ENCODE data around the gene LTBP4.

LTBP4 gene

DNA sequence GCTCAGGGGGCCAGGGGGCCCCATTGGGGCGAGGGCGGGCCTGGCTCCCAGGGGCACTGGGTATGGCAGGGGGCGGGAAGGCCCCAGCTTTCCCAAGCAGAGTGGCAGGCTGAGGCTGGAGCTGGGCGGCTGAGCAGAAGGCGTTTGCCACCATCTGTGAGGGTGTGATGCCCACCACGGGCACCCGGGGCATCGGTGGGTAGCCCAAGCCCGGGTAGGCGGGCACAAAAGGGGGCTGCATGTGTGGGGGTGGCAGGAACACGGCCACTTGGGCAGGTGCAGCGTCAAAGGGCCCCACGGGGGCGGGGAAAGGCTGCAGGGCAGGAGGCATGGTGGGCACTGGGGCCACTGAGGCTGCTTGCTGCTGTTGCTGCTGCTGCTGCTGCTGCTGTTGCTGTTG is 66.4 kb downstream of the LTBP4 start:
- Histone ChIP-seq H3K27me3 (ENCODE audit: control insufficient read depth, insufficient read depth, low read length) (no peaks in the 10 kb centered on the region), H3K4me3 (ENCODE audit: low read length) (no peak overlapping the region), H3K27ac (ENCODE audit: low read length) (no peak overlapping the region), H3K4me1 (ENCODE audit: control insufficient read depth, insufficient read depth, low read length) (peaks cover 2% of the 10 kb centered on the region; the same call in 1 of the 2 replicates), H3K9me3 (ENCODE audit: control insufficient read depth, insufficient read depth, low read length) (no peaks in the 10 kb centered on the region), H3K36me3 (ENCODE audit: control insufficient read depth, insufficient read depth, low read length) (peaks cover 21% of the 10 kb centered on the region)
- WGBS (ENCODE audit: insufficient coverage, insufficient read length) = no CpG with 5 or more reads among the region's 14 CpGs
- DNase-seq (ENCODE audit: low read depth, low spot score) = no peak

DNA sequence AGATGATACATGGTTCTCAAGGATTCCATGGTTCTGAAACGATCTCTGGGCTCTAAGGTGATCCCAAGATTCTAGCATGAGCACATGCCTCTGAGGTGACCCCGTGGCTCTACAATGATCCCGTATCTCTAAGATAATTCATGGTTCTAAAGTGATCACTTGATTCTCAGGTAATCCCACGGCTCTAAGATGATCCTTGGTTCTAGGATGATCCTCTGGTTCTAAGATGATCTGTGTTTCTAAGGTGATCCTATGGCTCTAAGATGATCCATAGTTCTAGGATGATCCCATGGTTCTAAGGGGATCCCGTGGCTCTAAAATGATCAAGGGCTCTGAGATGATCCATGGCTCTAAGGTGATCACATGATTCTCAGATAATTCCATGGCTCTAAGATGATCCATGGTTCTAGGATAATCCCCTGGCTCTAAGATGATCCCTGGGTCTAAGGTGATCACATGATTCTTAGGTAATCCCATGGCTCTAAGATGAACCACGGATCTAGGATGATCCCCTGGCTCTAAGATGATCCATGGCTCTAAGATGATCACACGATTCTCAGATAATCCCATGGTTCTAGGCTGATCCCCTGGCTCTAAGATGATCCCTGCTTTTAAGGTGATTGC is 67.9 kb downstream of the LTBP4 start:
- no peaks in the 10 kb centered on the region for H3K4me1 ChIP-seq (ENCODE audit: control insufficient read depth, insufficient read depth, low read length)
- H3K27ac ChIP-seq (ENCODE audit: low read length) = no peak overlapping the region
- peaks cover 31% of the 10 kb centered on the region for H3K36me3 ChIP-seq (ENCODE audit: control insufficient read depth, insufficient read depth, low read length)
- H3K27me3 ChIP-seq (ENCODE audit: control insufficient read depth, insufficient read depth, low read length) = no peaks in the 10 kb centered on the region
- DNase-seq (ENCODE audit: low read depth, low spot score) = no peak
- no peaks in the 10 kb centered on the region for H3K9me3 ChIP-seq (ENCODE audit: control insufficient read depth, insufficient read depth, low read length)
- no peak overlapping the region for H3K4me3 ChIP-seq (ENCODE audit: low read length)
- no CpG with 5 or more reads among the region's 7 CpGs for WGBS (ENCODE audit: insufficient coverage, insufficient read length)

DNA sequence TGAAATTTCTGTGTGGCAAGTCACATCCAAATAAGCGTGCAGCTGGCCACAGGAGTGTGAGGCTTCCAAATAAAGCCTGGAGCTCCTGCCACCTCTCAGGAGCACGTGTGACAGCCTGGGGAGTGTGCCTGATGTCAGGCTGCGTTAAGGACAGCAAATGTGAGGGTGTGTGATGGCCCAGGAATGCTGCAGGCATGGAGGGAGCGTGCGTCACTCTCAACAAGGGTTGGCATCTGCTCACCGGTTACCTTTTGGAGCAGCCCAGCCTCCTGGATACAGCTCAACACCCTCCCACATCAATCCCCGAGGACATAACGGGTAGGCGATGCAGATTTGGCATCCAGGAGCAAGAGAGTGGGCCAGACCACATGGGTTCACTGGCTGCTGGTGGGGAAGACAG is 70.2 kb downstream of the LTBP4 start:
- no peaks in the 10 kb centered on the region for H3K4me1 ChIP-seq (ENCODE audit: control insufficient read depth, insufficient read depth, low read length)
- peaks cover 31% of the 10 kb centered on the region for H3K36me3 ChIP-seq (ENCODE audit: control insufficient read depth, insufficient read depth, low read length)
- WGBS (ENCODE audit: insufficient coverage, insufficient read length) = no CpG with 5 or more reads among the region's 9 CpGs
- no peak for DNase-seq (ENCODE audit: low read depth, low spot score)
- H3K4me3 ChIP-seq (ENCODE audit: low read length) = no peak overlapping the region
- H3K27ac ChIP-seq (ENCODE audit: low read length) = no peak overlapping the region
- H3K27me3 ChIP-seq (ENCODE audit: control insufficient read depth, insufficient read depth, low read length) = no peaks in the 10 kb centered on the region
- no peaks in the 10 kb centered on the region for H3K9me3 ChIP-seq (ENCODE audit: control insufficient read depth, insufficient read depth, low read length)

DNA sequence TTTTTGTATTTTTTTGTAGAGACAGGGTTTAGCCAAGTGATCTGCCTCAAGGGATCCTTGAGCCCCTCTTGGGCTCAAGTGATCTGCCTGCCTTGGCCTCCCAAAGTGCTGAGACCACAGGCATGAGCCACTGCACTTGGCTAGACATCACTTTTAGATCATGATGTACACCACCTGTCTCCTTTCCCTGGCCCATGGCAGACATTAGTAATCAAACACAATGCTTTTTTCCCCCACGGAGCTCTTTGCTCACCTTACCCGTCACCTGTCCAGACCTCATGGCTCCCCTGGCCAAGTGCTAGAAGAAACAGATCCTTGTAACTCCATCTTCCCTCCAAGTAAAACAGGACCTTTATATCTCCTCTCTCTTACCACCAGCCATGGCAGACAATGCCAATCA is 70.9 kb downstream of the LTBP4 start:
- Histone ChIP-seq H3K4me1 (ENCODE audit: control insufficient read depth, insufficient read depth, low read length) (no peaks in the 10 kb centered on the region), H3K4me3 (ENCODE audit: low read length) (no peak overlapping the region), H3K36me3 (ENCODE audit: control insufficient read depth, insufficient read depth, low read length) (peaks cover 32% of the 10 kb centered on the region), H3K27ac (ENCODE audit: low read length) (no peak overlapping the region), H3K9me3 (ENCODE audit: control insufficient read depth, insufficient read depth, low read length) (no peaks in the 10 kb centered on the region), H3K27me3 (ENCODE audit: control insufficient read depth, insufficient read depth, low read length) (no peaks in the 10 kb centered on the region)
- no CpG with 5 or more reads among the region's 2 CpGs for WGBS (ENCODE audit: insufficient coverage, insufficient read length)
- DNase-seq (ENCODE audit: low read depth, low spot score) = no peak

DNA sequence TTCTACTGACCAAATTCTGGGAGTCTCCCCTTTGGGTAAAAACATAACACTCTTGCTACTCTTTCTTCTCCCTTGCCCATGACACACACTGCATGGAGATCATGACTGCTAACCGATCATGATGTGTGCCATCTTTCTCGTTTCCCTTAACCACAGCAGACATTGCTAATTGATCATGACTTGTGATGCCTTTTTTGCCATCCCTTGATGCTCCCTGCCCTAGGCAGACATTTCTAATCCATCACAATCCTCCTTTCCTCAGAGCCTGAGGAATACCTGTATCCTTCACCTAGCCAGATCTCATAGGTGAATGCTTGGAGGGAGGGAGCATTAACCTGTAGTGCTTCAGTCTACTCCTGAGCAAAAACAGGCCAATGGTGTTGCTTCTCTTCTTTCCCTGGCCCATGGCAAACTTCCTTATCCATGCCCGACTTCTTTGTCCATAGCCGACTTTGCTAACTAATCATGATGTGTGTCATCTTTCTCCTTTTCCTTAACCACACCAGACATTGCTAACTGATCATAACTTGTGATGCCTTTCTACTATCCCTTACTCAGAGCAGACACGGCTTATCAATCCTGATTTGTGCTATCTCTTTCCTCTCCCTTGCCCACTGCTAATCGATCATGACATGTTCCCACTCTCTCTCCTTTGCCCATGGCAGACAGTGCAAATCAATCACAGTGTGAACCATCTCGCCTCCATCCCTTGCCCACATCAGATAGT is 71.6 kb downstream of the LTBP4 start:
- Histone ChIP-seq H3K27ac (ENCODE audit: low read length) (no peak overlapping the region), H3K27me3 (ENCODE audit: control insufficient read depth, insufficient read depth, low read length) (no peaks in the 10 kb centered on the region), H3K9me3 (ENCODE audit: control insufficient read depth, insufficient read depth, low read length) (no peaks in the 10 kb centered on the region), H3K4me3 (ENCODE audit: low read length) (no peak overlapping the region), H3K4me1 (ENCODE audit: control insufficient read depth, insufficient read depth, low read length) (no peaks in the 10 kb centered on the region), H3K36me3 (ENCODE audit: control insufficient read depth, insufficient read depth, low read length) (peaks cover 35% of the 10 kb centered on the region)
- DNase-seq (ENCODE audit: low read depth, low spot score) = no peak
- WGBS (ENCODE audit: insufficient coverage, insufficient read length) = no CpG with 5 or more reads among the region's 7 CpGs

DNA sequence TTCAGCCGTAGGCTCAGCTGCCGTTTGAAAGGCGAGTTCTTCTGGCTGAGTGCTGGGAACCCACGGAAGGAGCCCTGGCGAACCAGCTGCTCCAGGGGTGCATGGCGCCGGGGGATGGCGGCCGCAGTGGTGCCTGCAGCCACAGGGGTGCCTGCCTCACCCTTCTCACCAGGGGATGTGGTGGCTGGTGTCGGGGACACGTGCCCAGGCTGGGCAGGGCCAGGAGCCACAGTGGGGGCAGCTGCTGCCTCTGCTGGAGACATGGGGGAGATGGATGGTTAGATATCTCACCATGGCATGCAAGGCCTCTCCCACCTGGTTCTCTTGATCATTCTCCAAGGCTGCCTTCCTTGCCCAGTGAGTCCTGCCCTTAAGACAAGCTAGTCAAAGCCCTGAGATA is 72.2 kb downstream of the LTBP4 start:
- H3K9me3 ChIP-seq (ENCODE audit: control insufficient read depth, insufficient read depth, low read length) = no peaks in the 10 kb centered on the region
- H3K4me3 ChIP-seq (ENCODE audit: low read length) = no peak overlapping the region
- H3K27me3 ChIP-seq (ENCODE audit: control insufficient read depth, insufficient read depth, low read length) = no peaks in the 10 kb centered on the region
- H3K4me1 ChIP-seq (ENCODE audit: control insufficient read depth, insufficient read depth, low read length) = no peaks in the 10 kb centered on the region
- no peak overlapping the region for H3K27ac ChIP-seq (ENCODE audit: low read length)
- no peak for DNase-seq (ENCODE audit: low read depth, low spot score)
- peaks cover 35% of the 10 kb centered on the region for H3K36me3 ChIP-seq (ENCODE audit: control insufficient read depth, insufficient read depth, low read length)
- no CpG with 5 or more reads among the region's 11 CpGs for WGBS (ENCODE audit: insufficient coverage, insufficient read length)

DNA sequence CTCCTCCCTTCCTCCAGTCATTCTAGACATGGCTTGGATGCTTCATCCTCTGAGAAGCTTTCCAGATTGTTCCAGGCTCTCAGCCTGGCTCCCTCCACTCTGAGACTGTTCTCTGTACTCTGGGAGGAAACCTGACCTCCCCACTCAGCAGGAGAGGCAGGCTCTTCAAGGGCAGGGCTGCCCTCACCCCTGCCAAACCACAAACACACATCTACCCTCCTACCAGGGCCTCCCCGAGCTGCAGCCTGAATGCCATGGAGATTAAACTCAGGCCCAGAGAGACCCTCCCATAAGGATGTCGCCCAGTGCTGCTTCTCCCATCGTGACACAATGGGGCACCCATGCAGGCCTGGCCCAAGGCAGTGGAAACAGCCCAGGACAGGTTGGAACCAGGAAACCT is 73.1 kb downstream of the LTBP4 start:
- no peaks in the 10 kb centered on the region for H3K27me3 ChIP-seq (ENCODE audit: control insufficient read depth, insufficient read depth, low read length)
- no CpG with 5 or more reads among the region's 3 CpGs for WGBS (ENCODE audit: insufficient coverage, insufficient read length)
- no peak for DNase-seq (ENCODE audit: low read depth, low spot score)

DNA sequence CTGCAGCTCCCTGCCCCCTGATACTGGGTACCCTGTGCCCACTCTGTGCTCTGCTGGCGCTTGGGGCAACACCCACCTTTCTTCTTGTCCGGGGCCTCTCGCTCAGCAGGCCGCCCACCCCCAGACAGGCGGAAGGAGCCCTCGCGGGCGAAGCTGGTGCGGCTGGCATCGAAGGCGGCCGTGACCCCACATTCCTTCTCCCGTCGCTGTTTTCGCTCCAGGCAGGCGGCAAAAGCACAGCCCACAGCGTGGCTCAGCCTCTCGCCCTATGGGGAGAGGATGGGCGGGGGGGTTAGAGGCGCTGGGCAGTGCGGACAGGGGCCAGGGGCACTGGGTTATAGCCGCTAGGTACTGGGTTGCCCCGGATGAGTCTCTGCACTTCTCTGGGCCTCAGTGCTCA is 76.0 kb downstream of the LTBP4 start:
- H3K9me3 ChIP-seq (ENCODE audit: control insufficient read depth, insufficient read depth, low read length) = no peaks in the 10 kb centered on the region
- DNase-seq (ENCODE audit: low read depth, low spot score) = no peak
- no peak overlapping the region for H3K27ac ChIP-seq (ENCODE audit: low read length)
- peaks cover 24% of the 10 kb centered on the region for H3K36me3 ChIP-seq (ENCODE audit: control insufficient read depth, insufficient read depth, low read length)
- no peaks in the 10 kb centered on the region for H3K4me1 ChIP-seq (ENCODE audit: control insufficient read depth, insufficient read depth, low read length)
- no CpG with 5 or more reads among the region's 23 CpGs for WGBS (ENCODE audit: insufficient coverage, insufficient read length)
- no peak overlapping the region for H3K4me3 ChIP-seq (ENCODE audit: low read length)
- H3K27me3 ChIP-seq (ENCODE audit: control insufficient read depth, insufficient read depth, low read length) = no peaks in the 10 kb centered on the region

More for the DNA sequence above, 73.1 kb downstream of the LTBP4 start:
- no peak overlapping the region for H3K4me3 ChIP-seq (ENCODE audit: low read length)
- H3K27ac ChIP-seq (ENCODE audit: low read length) = no peak overlapping the region
- no peaks in the 10 kb centered on the region for H3K4me1 ChIP-seq (ENCODE audit: control insufficient read depth, insufficient read depth, low read length)
- no peaks in the 10 kb centered on the region for H3K9me3 ChIP-seq (ENCODE audit: control insufficient read depth, insufficient read depth, low read length)
- peaks cover 34% of the 10 kb centered on the region for H3K36me3 ChIP-seq (ENCODE audit: control insufficient read depth, insufficient read depth, low read length)
